ENCODE data around the gene RPS6KC1.

Gene RPS6KC1

DNA sequence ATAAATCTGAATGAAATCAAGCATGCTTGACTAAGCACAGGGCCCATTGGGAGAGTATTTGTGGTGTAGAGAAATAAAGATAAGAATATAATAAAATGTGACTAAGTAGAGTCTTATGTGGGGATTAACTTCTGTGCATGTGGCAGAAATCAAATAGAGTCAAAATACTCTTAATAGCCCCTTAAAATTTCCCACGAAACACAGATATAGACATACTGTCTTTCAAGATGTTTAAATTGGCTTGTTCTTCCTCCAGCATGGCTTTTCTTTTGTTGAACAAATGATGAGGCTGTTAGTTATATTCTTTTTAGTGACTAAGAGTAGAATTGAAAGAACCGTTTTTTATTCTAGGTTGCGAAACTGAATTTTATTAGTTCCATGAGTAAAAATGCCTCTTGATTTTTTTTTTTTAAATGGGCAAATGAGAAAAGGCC is 112.3 kb downstream of the RPS6KC1 start:
- TF ChIP-seq TAF1 (IDR thresholded peaks at IDR 0.05; ENCODE audit: low read depth, low read length) (no peak), POLR2A (IDR thresholded peaks at IDR 0.05; ENCODE audit: low read depth, low read length) (no peak), POLR2AphosphoS5 (IDR thresholded peaks at IDR 0.05; ENCODE audit: low read depth, low read length) (no peak), POU2F2 (IDR thresholded peaks at IDR 0.05; ENCODE audit: low read depth, low read length) (no peak), SPI1 (IDR thresholded peaks at IDR 0.05; ENCODE audit: low read depth, low read length) (no peak), PAX5 (IDR thresholded peaks at IDR 0.05; ENCODE audit: insufficient read depth, low read length, severe bottlenecking) (no peak)

DNA sequence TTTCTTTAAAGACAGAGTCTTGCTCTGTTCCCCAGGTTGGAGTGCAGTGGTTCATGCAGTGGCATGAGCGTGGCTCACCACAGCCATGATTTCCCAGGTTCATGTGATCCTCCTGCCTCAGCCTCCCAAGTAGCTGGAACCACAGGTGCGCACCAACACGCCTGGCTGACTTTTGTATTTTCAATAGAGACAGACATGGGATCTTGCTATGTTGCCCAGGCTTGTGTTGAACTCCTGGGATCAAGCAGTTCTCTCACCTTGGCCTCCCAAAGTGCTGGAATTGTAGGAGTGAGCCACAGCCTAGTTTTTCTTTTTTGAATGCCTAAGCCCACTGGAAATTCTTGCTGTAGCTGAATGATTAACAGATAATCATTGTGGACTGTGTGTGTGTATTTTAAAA is 113.5 kb downstream of the RPS6KC1 start:
- TF ChIP-seq POLR2AphosphoS5 (IDR thresholded peaks at IDR 0.05; ENCODE audit: low read depth, low read length): no peak
- TF ChIP-seq PAX5 (IDR thresholded peaks at IDR 0.05; ENCODE audit: insufficient read depth, low read length, severe bottlenecking): no peak
- TF ChIP-seq POU2F2 (IDR thresholded peaks at IDR 0.05; ENCODE audit: low read depth, low read length): no peak
- no peak for TF ChIP-seq POLR2A (IDR thresholded peaks at IDR 0.05; ENCODE audit: low read depth, low read length)
- TF ChIP-seq SPI1 (IDR thresholded peaks at IDR 0.05; ENCODE audit: low read depth, low read length): no peak
- TF ChIP-seq TAF1 (IDR thresholded peaks at IDR 0.05; ENCODE audit: low read depth, low read length): no peak
- FAIRE-seq (no peak), DNase-seq (ENCODE audit: insufficient read length, low spot score) (no peak)

More for the DNA sequence above, 112.3 kb downstream of the RPS6KC1 start:
- no peak for DNase-seq (ENCODE audit: insufficient read length, low spot score)
- no peak for FAIRE-seq

DNA sequence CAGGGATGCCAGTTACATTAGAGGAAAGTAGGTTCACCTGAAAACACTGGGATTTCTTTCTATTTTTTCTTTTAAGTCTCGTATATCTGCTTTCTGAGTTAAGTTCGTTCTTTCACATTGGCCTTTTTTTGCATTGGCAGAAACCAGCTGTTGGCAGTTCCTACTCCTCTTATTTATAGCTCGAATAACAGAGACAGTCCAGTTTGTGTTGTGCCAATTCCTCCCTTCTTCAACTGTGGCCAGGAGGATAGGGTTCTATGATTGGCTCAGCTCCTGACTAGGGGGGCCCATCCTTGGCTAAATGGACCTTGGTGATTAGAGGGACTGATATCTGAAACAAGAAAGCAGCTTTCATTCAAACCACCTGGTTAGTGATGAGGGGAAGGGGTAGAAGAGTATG is 115.8 kb downstream of the RPS6KC1 start:
- DNase-seq (ENCODE audit: insufficient read length, low spot score) (no peak), FAIRE-seq (no peak)
- TF ChIP-seq SPI1 (IDR thresholded peaks at IDR 0.05; ENCODE audit: low read depth, low read length): no peak
- no peak for TF ChIP-seq POLR2AphosphoS5 (IDR thresholded peaks at IDR 0.05; ENCODE audit: low read depth, low read length)
- no peak for TF ChIP-seq TAF1 (IDR thresholded peaks at IDR 0.05; ENCODE audit: low read depth, low read length)
- no peak for TF ChIP-seq POU2F2 (IDR thresholded peaks at IDR 0.05; ENCODE audit: low read depth, low read length)
- no peak for TF ChIP-seq PAX5 (IDR thresholded peaks at IDR 0.05; ENCODE audit: insufficient read depth, low read length, severe bottlenecking)
- TF ChIP-seq POLR2A (IDR thresholded peaks at IDR 0.05; ENCODE audit: low read depth, low read length): no peak

DNA sequence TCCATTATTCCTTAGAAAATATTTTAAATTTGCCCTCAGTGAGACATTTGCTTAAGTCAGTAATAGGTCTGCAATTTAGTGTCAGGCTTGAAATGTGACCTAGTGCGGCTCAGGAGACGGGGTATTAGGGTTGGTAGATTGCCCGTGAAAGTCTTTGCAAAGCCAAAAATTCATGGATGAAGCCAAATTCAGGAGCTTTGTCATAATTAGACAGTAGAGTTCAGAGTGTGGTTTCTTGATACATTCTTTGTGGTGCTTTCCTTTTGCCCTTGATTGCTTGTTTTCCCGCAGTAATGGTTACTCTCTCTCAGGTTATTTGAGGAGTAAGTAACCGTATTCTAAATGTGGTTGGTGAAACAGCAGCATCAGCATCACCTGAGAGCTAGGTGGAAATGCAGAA is 120.7 kb downstream of the RPS6KC1 start:
- DNase-seq (ENCODE audit: insufficient read length, low spot score): no peak
- FAIRE-seq: no peak
- TF ChIP-seq TAF1 (IDR thresholded peaks at IDR 0.05; ENCODE audit: low read depth, low read length) (no peak), SPI1 (IDR thresholded peaks at IDR 0.05; ENCODE audit: low read depth, low read length) (no peak), POU2F2 (IDR thresholded peaks at IDR 0.05; ENCODE audit: low read depth, low read length) (no peak), PAX5 (IDR thresholded peaks at IDR 0.05; ENCODE audit: insufficient read depth, low read length, severe bottlenecking) (no peak), POLR2AphosphoS5 (IDR thresholded peaks at IDR 0.05; ENCODE audit: low read depth, low read length) (no peak), POLR2A (IDR thresholded peaks at IDR 0.05; ENCODE audit: low read depth, low read length) (no peak)

DNA sequence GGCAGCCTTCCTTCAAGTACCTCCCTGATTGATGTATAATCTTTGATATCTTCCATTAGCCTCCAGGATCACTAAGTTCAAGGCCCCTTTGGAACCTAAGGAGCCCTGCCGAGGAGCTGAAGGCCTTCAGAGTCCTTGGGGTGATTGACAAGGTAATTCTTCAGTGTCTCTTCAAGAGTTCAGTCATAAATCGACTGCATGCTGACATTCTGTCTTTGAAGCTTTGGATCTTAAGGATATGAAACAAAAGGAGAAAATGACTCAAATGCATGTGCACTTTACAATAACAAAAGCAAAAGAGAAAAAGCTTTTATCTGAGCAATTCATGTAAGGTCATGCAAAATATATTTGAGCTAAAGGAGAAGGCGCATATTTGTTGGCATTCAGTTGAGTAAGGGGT is 125.3 kb downstream of the RPS6KC1 start:
- no peak for TF ChIP-seq POLR2AphosphoS5 (IDR thresholded peaks at IDR 0.05; ENCODE audit: low read depth, low read length)
- no peak for TF ChIP-seq POLR2A (IDR thresholded peaks at IDR 0.05; ENCODE audit: low read depth, low read length)
- TF ChIP-seq POU2F2 (IDR thresholded peaks at IDR 0.05; ENCODE audit: low read depth, low read length): no peak
- no peak for TF ChIP-seq PAX5 (IDR thresholded peaks at IDR 0.05; ENCODE audit: insufficient read depth, low read length, severe bottlenecking)
- no peak for TF ChIP-seq TAF1 (IDR thresholded peaks at IDR 0.05; ENCODE audit: low read depth, low read length)
- TF ChIP-seq SPI1 (IDR thresholded peaks at IDR 0.05; ENCODE audit: low read depth, low read length): no peak
- FAIRE-seq (no peak), DNase-seq (ENCODE audit: insufficient read length, low spot score) (no peak)

DNA sequence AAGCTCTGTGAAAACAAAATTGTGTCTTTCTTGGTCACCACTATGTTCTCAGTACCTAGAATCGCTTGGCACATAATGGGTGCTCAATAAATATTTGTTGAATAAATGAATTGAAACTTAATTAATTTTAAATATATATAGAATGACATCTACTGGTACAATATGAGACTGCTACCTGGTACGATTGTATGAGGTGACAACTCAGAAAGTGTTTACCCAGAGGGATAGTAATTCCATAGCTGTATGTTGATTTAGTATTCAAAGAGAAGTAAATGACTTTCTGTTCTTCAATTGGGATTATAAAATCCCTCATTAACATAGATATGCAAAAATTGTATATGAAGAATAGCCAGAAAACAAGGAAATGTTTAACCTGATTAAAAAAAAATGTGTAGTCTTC is 128.7 kb downstream of the RPS6KC1 start:
- DNase-seq (ENCODE audit: insufficient read length, low spot score) (no peak), FAIRE-seq (no peak)
- TF ChIP-seq PAX5 (IDR thresholded peaks at IDR 0.05; ENCODE audit: insufficient read depth, low read length, severe bottlenecking): no peak
- TF ChIP-seq SPI1 (IDR thresholded peaks at IDR 0.05; ENCODE audit: low read depth, low read length): no peak
- no peak for TF ChIP-seq POU2F2 (IDR thresholded peaks at IDR 0.05; ENCODE audit: low read depth, low read length)
- no peak for TF ChIP-seq POLR2AphosphoS5 (IDR thresholded peaks at IDR 0.05; ENCODE audit: low read depth, low read length)
- no peak for TF ChIP-seq POLR2A (IDR thresholded peaks at IDR 0.05; ENCODE audit: low read depth, low read length)

DNA sequence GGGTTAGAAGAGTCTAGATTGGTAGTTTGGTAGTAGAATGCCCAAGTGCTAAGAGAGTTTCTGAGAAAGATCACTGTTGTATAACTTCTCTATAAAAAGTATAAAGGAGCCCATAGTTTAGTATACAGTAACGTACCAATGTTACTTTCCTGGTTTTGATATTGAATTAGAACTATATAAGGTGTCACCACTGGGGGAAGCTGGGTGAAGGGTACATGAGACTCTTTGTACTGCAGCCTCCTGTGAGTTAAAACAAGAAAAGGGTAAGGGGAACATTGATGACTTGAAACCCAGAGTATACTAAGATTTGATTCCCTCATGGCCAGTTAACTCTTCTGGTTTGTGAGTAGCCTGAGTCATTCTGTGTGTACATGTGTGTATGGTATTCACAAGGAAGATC is 129.8 kb downstream of the RPS6KC1 start:
- DNase-seq (ENCODE audit: insufficient read length, low spot score) (no peak), FAIRE-seq (no peak)
- TF ChIP-seq PAX5 (IDR thresholded peaks at IDR 0.05; ENCODE audit: insufficient read depth, low read length, severe bottlenecking): no peak
- no peak for TF ChIP-seq POLR2A (IDR thresholded peaks at IDR 0.05; ENCODE audit: low read depth, low read length)
- no peak for TF ChIP-seq SPI1 (IDR thresholded peaks at IDR 0.05; ENCODE audit: low read depth, low read length)
- no peak for TF ChIP-seq POU2F2 (IDR thresholded peaks at IDR 0.05; ENCODE audit: low read depth, low read length)
- TF ChIP-seq TAF1 (IDR thresholded peaks at IDR 0.05; ENCODE audit: low read depth, low read length): no peak
- TF ChIP-seq POLR2AphosphoS5 (IDR thresholded peaks at IDR 0.05; ENCODE audit: low read depth, low read length): no peak

DNA sequence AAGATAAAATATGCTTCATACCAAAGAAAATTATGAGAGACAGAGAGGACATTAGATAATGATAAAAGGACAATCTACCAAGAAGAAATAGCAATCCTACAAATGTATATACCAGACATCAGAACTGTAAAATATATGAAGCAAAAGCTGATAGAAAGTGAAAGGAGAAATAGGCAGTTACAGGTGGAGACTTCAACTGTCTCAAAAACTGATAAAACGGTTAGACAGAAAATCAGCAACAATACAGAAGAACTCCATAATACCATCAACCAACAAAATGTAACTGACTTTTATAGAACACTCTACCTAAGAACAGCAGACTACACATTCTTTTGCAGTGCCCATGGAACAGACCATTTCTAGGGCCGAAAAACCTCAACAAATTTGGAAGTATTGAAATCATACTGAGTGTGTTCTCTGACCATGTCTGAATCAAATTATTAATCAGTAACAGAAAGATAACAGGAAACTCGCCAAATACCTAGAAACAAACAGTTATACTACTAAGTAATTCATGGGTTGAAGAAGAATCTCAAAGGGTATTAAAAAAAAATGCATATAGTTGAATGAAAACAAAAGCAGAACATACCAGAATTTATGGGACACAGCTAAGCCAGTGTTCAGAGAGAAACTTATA is 132.1 kb downstream of the RPS6KC1 start:
- TF ChIP-seq PAX5 (IDR thresholded peaks at IDR 0.05; ENCODE audit: insufficient read depth, low read length, severe bottlenecking): no peak
- no peak for TF ChIP-seq SPI1 (IDR thresholded peaks at IDR 0.05; ENCODE audit: low read depth, low read length)
- TF ChIP-seq POLR2A (IDR thresholded peaks at IDR 0.05; ENCODE audit: low read depth, low read length): no peak
- no peak for TF ChIP-seq POLR2AphosphoS5 (IDR thresholded peaks at IDR 0.05; ENCODE audit: low read depth, low read length)
- TF ChIP-seq POU2F2 (IDR thresholded peaks at IDR 0.05; ENCODE audit: low read depth, low read length): no peak
- no peak for TF ChIP-seq TAF1 (IDR thresholded peaks at IDR 0.05; ENCODE audit: low read depth, low read length)
- DNase-seq (ENCODE audit: insufficient read length, low spot score): no peak
- FAIRE-seq: no peak

DNA sequence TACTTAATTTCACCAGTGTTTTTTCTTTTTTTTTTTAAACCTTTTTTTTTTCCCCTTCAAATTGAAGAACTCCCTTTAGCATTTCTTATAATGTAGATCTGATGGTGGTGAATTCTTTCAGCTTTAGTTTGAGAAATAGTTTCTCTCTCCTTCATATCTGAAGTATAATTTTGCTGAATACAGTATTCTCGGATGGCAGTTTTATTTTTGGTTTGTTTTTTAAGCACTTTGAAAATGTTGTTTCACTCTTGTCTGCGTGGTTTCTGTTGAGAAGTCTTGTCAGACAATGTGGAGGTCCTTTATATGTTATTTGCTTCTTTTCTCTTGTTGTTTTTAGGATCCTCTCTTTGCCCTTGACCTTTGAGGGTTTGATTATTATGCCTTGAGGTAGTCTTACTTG is 135.1 kb downstream of the RPS6KC1 start:
- FAIRE-seq (no peak), DNase-seq (ENCODE audit: insufficient read length, low spot score) (no peak)
- no peak for TF ChIP-seq POU2F2 (IDR thresholded peaks at IDR 0.05; ENCODE audit: low read depth, low read length)
- TF ChIP-seq PAX5 (IDR thresholded peaks at IDR 0.05; ENCODE audit: insufficient read depth, low read length, severe bottlenecking): no peak

DNA sequence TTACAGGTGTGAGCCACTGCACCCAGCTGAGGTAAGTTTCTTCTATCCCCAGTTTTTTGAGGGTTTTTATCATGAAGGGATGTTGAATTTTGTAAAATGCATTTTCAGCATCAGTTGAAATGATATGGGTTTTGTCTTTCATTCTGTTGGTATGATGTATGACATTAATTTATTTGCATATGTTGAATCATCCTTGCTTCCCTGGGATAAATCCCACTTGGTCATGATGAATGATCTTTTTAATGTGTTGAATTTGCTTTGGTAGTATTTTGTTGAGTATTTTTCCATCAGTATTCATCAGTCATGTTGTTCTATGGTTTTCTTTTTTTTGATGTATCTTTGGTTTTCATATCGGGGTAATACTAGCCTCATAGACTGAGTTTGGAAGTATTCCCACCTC is 141.0 kb downstream of the RPS6KC1 start:
- DNase-seq (ENCODE audit: insufficient read length, low spot score): no peak
- TF ChIP-seq SPI1 (IDR thresholded peaks at IDR 0.05; ENCODE audit: low read depth, low read length) (no peak), PAX5 (IDR thresholded peaks at IDR 0.05; ENCODE audit: insufficient read depth, low read length, severe bottlenecking) (no peak), POLR2AphosphoS5 (IDR thresholded peaks at IDR 0.05; ENCODE audit: low read depth, low read length) (no peak), POU2F2 (IDR thresholded peaks at IDR 0.05; ENCODE audit: low read depth, low read length) (no peak), TAF1 (IDR thresholded peaks at IDR 0.05; ENCODE audit: low read depth, low read length) (no peak), POLR2A (IDR thresholded peaks at IDR 0.05; ENCODE audit: low read depth, low read length) (no peak)
- FAIRE-seq: no peak

All from GM12891 (cell line).